Endothelial cell of umbilical vein (primary cell): ENCODE measurements around the gene PIK3C2G. TPM values are rescaled to one million over a fixed set of nuclear protein-coding genes. Genes with fewer than 3 reads are reported as not detected.

Source experiments
- BruUV-seq: library from RNA; stranded (reverse); fragments of 400-500 nt; replicated peaks from 2 replicates; lab custom pipeline; 2021; lab: Mats Ljungman, UMichigan
- CTCF ChIA-PET: fragments of 300-600, 350-600 bp; sonication (Branson Sonifier 250); formaldehyde crosslinking; loops from one replicate; lab custom pipeline; 2021; ENCODE audit warnings: antibody characterized with exemption, inconsistent platforms; lab: Charles Lee
- POLR2A ChIA-PET: fragments of 300-600, 350-600 bp; sonication (Branson Sonifier 250); formaldehyde crosslinking; loops from one replicate; lab custom pipeline; 2021; ENCODE audit warnings: antibody characterized with exemption, inconsistent platforms; lab: Charles Lee
- DNase-seq: peaks from one replicate; pipeline ENCODE4 v3.0.0-alpha.2; 2011; ENCODE audit warnings: low read depth, low spot score
- FAIRE-seq: peaks from 2 replicates; lab custom pipeline; 2011; peaks lifted over from hg19 to GRCh38; lab: Jason Lieb, UNC
- H2AFZ ChIP-seq: 2 replicates; pipeline ENCODE4 v1.6.0; 2012; ENCODE audit warnings: low read depth, low read length, control low read depth, inconsistent platforms
- H3K27ac ChIP-seq: 2 replicates; pipeline ENCODE4 v1.5.1; 2011; ENCODE audit warnings: low read depth, mild to moderate bottlenecking, control low read depth, low read length, moderate library complexity; ENCODE audit not compliant: insufficient read depth
- H3K27me3 ChIP-seq, 2 experiments: 2 replicates each; pipeline versions ENCODE4 v1.6.0 to v1.6.1; 2011; ENCODE audit warnings: low read length in 2 of 2, mixed read lengths in 1 of 2; ENCODE audit not compliant: control insufficient read depth in 2 of 2, insufficient read depth in 2 of 2
- H3K36me3 ChIP-seq, 2 experiments: 2 replicates in 1 of 2; 3 replicates in 1 of 2; pipeline ENCODE4 v1.5.1; 2011; ENCODE audit warnings: low read length in 2 of 2, mild to moderate bottlenecking in 1 of 2, moderate library complexity in 1 of 2; ENCODE audit not compliant: control insufficient read depth in 2 of 2, insufficient read depth in 2 of 2; ENCODE audit errors: extremely low read depth in 1 of 2
- H3K4me1 ChIP-seq: 3 replicates; pipeline ENCODE4 v1.5.1; 2011; ENCODE audit warnings: mild to moderate bottlenecking, low read length; ENCODE audit not compliant: control insufficient read depth, insufficient read depth; ENCODE audit errors: extremely low read depth
- H3K4me2 ChIP-seq: 2 replicates; pipeline ENCODE4 v1.6.1; 2011; ENCODE audit warnings: low read length, control low read depth, mixed read lengths; ENCODE audit not compliant: insufficient read depth
- H3K4me3 ChIP-seq, 3 experiments: fragments of 200-600 bp in 1 of 3; sonication (generic), shearing (Covaris generic) in 1 of 3; replicated peaks in 1 of 3; 2 replicates each; pipeline ENCODE4 v1.5.1; 2011 to 2016; ENCODE audit warnings: control low read depth in 3 of 3, low read length in 3 of 3, mild to moderate bottlenecking in 2 of 3, inconsistent platforms in 1 of 3, low read depth in 1 of 3, moderate library complexity in 1 of 3; ENCODE audit not compliant: insufficient read depth in 1 of 3
- H3K79me2 ChIP-seq: 2 replicates; pipeline ENCODE4 v1.6.0; 2012; ENCODE audit warnings: low read length, inconsistent platforms; ENCODE audit not compliant: control insufficient read depth, insufficient read depth
- H3K9ac ChIP-seq: replicated peaks from 2 replicates; pipeline ENCODE3; 2011; ENCODE audit warnings: low read length, control low read depth; ENCODE audit not compliant: insufficient read depth; ENCODE audit errors: extremely low read depth
- H3K9me1 ChIP-seq: replicated peaks from 3 replicates; pipeline ENCODE4 v1.6.0; 2011; ENCODE audit warnings: mild to moderate bottlenecking, low read length; ENCODE audit not compliant: control insufficient read depth, insufficient read depth; ENCODE audit errors: extremely low read depth
- H3K9me3 ChIP-seq: replicated peaks from 2 replicates; pipeline ENCODE4 v1.5.1; 2012; ENCODE audit warnings: low read length, inconsistent platforms; ENCODE audit not compliant: control insufficient read depth, insufficient read depth
- H4K20me1 ChIP-seq: replicated peaks from 2 replicates; pipeline ENCODE3; 2011; ENCODE audit warnings: mild to moderate bottlenecking, low read length; ENCODE audit not compliant: control insufficient read depth, insufficient read depth; ENCODE audit errors: extremely low read depth
- EZH2 ChIP-seq: IDR thresholded peaks from 2 replicates; pipeline ENCODE4 v1.6.1; 2012; ENCODE audit warnings: borderline replicate concordance, low read depth, mild to moderate bottlenecking, moderate library complexity, low read length, inconsistent platforms; ENCODE audit not compliant: severe bottlenecking
- FOS ChIP-seq: IDR thresholded peaks from 2 replicates; pipeline ENCODE4 v1.6.1; 2011; ENCODE audit warnings: mild to moderate bottlenecking, low read length, moderate library complexity, borderline replicate concordance; ENCODE audit not compliant: insufficient read depth
- GATA2 ChIP-seq: IDR thresholded peaks from 2 replicates; pipeline ENCODE4 v1.7.0; 2011; ENCODE audit warnings: low read depth, mild to moderate bottlenecking, moderate library complexity, mixed read lengths, low read length; ENCODE audit not compliant: insufficient read length, insufficient read depth
- JUN ChIP-seq: IDR thresholded peaks from 2 replicates; pipeline ENCODE4 v1.6.1; 2011; ENCODE audit warnings: borderline replicate concordance, low read depth; ENCODE audit not compliant: insufficient read length, insufficient read depth
- MYC ChIP-seq: IDR thresholded peaks from one replicate; pipeline ENCODE4 v1.6.1; 2011; ENCODE audit warnings: mild to moderate bottlenecking, low read depth, low read length
- POLR2A ChIP-seq: IDR thresholded peaks from 2 replicates; pipeline ENCODE4 v1.6.1; 2012; ENCODE audit warnings: low read depth, mild to moderate bottlenecking, control low read depth, low read length
- POLR2AphosphoS5 ChIP-seq: IDR thresholded peaks from 2 replicates; pipeline ENCODE4 v1.6.1; 2012; ENCODE audit warnings: low read depth, mild to moderate bottlenecking, control low read depth, low read length, moderate library complexity; ENCODE audit not compliant: insufficient read depth
- dilution Hi-C: fragments of 300-500 bp; cut with MboI; formaldehyde crosslinking; loops from one replicate; pipeline ENCODE4 v1.15.0; 2019; ENCODE audit warnings: low sequenced_read_pairs; ENCODE audit not compliant: extremely low pct_ligation_motif_present
- intact Hi-C: fragments of 100-400 bp; cut with micrococcal nuclease; formaldehyde crosslinking; loops from one replicate; pipeline ENCODE4 v1.10.0; 2022
- polyA plus RNA-seq, 4 experiments: library from polyadenylated mRNA; depleted of rRNA in 3 of 4; stranded (reverse) in 3 of 4; unstranded in 1 of 4; fragments of >200 nt; gene quantifications; 2 replicates each; pipeline versions ENCODE4 v1.2.1 to v1.2.3, GENCODE V29; 2011 to 2012; ENCODE audit warnings: missing spikeins in 1 of 4
- total RNA-seq: library from RNA; stranded (reverse); gene quantifications from 2 replicates; pipeline ENCODE4 v1.2.3, GENCODE V29; 2021
- TF ChIP-seq, protein P1 (sequence below), 2 donors: IDR thresholded peaks; 1 replicate in 1 of 2; 2 replicates in 1 of 2; pipeline ENCODE4 v1.5.1; 2011; ENCODE audit warnings: low read length in 2 of 2, mild to moderate bottlenecking in 2 of 2, moderate library complexity in 2 of 2, control low read depth in 1 of 2, inconsistent platforms in 1 of 2, low read depth in 1 of 2; ENCODE audit not compliant: insufficient read depth in 1 of 2; ENCODE audit errors: extremely low read depth in 1 of 2
- TF ChIP-seq, protein P2 (sequence below): IDR thresholded peaks from 2 replicates; pipeline ENCODE4 v1.6.1; 2011; ENCODE audit not compliant: insufficient read depth, insufficient read length

PIK3C2G gene
- total and polyA plus RNA-seq, 2 donors (not counting 3 experiments of a cell fraction or from before 2014, with no cell fraction given), result not detected

DNA sequence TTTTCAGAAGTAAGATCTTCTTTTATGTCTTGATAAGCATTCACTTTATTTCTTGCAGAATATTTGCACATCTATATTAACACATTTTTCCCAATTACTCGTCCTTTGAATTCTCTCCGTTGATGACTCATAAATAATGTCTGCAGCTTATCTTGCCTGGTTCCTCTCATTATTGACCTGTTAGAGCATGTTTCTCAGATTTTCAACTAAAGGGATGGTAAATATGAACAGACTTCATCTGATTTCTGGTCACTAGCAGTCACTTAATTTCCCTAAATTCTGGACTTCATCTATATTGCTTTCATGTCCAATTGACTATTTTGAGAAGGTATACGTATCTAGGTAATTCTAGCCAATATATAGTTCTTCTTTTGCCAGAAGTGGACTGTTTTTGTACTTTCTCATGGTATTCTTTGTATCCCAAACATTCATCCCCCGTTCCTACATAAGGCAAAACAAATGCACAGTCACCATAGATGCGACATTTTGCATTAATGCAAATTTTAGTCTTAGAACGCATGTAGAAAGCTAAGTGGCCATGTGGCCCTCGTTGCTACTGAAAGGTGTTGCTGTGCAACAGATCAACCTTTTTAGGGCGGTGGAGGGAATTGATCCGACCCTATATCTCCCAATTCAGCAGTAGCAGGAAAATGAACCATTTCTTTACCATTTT lies 6.2 kb downstream of the PIK3C2G start:
- dilution Hi-C loops, result no loop called here
- Histone ChIP-seq H3K36me3 (no peaks in the 10 kb centered on the region), H3K79me2 (no peaks in the 10 kb centered on the region), H4K20me1 (peaks cover 2% of the 10 kb centered on the region), H3K9ac (no peak overlapping the region), H3K9me1 (no peaks in the 10 kb centered on the region), H3K27me3 (no peaks in the 10 kb centered on the region), H3K4me1 (no peaks in the 10 kb centered on the region), H3K27ac (no peak overlapping the region), H2AFZ (no peak overlapping the region), H3K4me2 (no peak overlapping the region), H3K4me3 (no peak overlapping the region), H3K9me3 (no peaks in the 10 kb centered on the region)
- no TSS peak for BruUV-seq
- FAIRE-seq (no peak), DNase-seq (no peak)
- ChIA-PET CTCF (no interaction called here), POLR2A (no interaction called here)
- no peak for TF ChIP-seq POLR2AphosphoS5
- no peak for TF ChIP-seq FOS
- TF ChIP-seq GATA2, result no peak
- TF ChIP-seq, protein P1, sequence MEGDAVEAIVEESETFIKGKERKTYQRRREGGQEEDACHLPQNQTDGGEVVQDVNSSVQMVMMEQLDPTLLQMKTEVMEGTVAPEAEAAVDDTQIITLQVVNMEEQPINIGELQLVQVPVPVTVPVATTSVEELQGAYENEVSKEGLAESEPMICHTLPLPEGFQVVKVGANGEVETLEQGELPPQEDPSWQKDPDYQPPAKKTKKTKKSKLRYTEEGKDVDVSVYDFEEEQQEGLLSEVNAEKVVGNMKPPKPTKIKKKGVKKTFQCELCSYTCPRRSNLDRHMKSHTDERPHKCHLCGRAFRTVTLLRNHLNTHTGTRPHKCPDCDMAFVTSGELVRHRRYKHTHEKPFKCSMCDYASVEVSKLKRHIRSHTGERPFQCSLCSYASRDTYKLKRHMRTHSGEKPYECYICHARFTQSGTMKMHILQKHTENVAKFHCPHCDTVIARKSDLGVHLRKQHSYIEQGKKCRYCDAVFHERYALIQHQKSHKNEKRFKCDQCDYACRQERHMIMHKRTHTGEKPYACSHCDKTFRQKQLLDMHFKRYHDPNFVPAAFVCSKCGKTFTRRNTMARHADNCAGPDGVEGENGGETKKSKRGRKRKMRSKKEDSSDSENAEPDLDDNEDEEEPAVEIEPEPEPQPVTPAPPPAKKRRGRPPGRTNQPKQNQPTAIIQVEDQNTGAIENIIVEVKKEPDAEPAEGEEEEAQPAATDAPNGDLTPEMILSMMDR (IDR thresholded peaks at IDR 0.05; ENCODE audit: extremely low read depth in 1 of 2, insufficient read depth in 1 of 2, low read depth in 1 of 2, low read length in 2 of 2), result no peak
- TF ChIP-seq MYC, result no peak
- no peak for TF ChIP-seq JUN
- TF ChIP-seq, protein P2, sequence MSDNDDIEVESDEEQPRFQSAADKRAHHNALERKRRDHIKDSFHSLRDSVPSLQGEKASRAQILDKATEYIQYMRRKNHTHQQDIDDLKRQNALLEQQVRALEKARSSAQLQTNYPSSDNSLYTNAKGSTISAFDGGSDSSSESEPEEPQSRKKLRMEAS, result no peak
- no peak for TF ChIP-seq POLR2A
- no peak for TF ChIP-seq EZH2
- intact Hi-C loops, result no loop called here
